Measurements from ENCODE around the gene NRXN3. TPM values are rescaled to one million over a fixed set of nuclear protein-coding genes. Genes with fewer than 3 reads are reported as not detected.

The NRXN3 gene
- polyA plus RNA-seq, 1 of the 3 experiments (the other 2 are of a cell fraction), result 1.6 TPM

DNA sequence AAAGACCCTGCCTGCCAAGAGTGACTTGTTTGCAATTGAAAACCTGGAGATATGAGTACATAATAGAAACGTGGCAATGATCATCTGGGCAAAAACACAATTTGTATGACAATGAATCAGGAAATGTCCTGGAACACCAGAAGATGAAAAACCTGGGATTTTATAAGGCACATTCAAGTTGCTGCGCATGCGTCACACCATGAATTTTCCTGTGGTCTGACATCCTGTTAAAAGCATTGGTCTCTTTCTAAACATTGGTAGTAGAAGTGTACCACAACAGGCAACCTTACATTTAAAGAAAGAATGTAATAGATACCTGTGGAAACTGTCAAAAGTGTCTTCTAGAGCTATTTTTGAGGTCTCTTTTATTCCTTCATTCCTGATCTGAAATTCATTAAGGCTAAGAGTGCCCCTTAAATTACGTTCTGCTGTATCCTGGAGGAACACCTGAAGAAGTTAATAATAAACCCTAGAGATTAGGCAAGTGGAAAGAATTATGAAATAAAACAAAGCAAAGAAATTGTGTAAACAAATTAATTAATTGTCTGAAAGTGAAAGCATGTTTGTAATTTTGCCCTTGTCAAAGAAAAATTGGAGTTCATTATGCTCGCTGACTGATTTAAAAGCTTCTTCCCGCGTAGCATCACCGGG is 1364.7 kb downstream of the NRXN3 start (continued):
- TF ChIP-seq EZH2phosphoT487 (IDR thresholded peaks at IDR 0.05; ENCODE audit: borderline replicate concordance, low read depth) (no peak), FOXJ3 (CRISPR knock-in tag; IDR thresholded peaks at IDR 0.05) (no peak), RCOR1 (IDR thresholded peaks at IDR 0.05; ENCODE audit: low read length) (no peak)
- TF ChIP-seq, protein P1, sequence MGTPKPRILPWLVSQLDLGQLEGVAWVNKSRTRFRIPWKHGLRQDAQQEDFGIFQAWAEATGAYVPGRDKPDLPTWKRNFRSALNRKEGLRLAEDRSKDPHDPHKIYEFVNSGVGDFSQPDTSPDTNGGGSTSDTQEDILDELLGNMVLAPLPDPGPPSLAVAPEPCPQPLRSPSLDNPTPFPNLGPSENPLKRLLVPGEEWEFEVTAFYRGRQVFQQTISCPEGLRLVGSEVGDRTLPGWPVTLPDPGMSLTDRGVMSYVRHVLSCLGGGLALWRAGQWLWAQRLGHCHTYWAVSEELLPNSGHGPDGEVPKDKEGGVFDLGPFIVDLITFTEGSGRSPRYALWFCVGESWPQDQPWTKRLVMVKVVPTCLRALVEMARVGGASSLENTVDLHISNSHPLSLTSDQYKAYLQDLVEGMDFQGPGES (IDR thresholded peaks at IDR 0.05; ENCODE audit: low read depth, low read length), result no peak

DNA sequence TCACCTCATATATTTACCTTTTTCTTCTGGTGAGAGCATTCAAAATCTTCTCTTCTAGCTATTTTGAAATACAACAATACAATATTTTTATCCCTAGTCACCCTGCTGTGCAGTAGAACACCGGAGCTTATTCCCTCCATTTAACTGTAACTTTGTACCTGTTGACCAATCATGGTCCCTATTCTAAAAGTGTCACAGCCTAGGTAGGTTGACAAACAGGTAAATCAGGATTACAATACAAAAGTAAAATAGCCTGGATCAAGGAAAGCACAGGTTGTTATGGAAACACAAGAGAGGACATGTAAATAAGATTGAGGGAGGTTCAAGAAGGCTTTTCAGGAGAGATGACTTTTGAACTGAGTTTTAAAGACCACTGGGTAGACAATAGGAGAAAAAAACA is 1370.2 kb downstream of the NRXN3 start:
- WGBS (ENCODE audit: low lambda C conversion rate), result 14% methylated on average over 1 of the region's 1 CpG
- ChIA-PET POLR2A (no interaction called here), CTCF (interaction anchor here (1.0 kb wide), 2 partner anchors 8 to 9 kb away, joined by 3 read pairs; no protein-coding TSS in a partner anchor)
- no peak overlapping the region for H2AFZ ChIP-seq (ENCODE audit: low read depth)
- no peak overlapping the region for H3K9ac ChIP-seq
- H3K9me3 ChIP-seq, result no peaks in the 10 kb centered on the region
- no peaks in the 10 kb centered on the region for H4K20me1 ChIP-seq (ENCODE audit: insufficient read depth)
- no peaks in the 10 kb centered on the region for H3K9me2 ChIP-seq
- no peak for DNase-seq
- peaks cover 7% of the 10 kb centered on the region for H3F3A ChIP-seq (replicated peaks; ENCODE audit: insufficient read depth)
- no peak overlapping the region for H3K4me2 ChIP-seq
- TF ChIP-seq GABPA (IDR thresholded peaks at IDR 0.05; ENCODE audit: low read depth) (no peak), TAF1 (IDR thresholded peaks at IDR 0.05; ENCODE audit: borderline replicate concordance, low read depth, low read length) (no peak), FOXJ3 (CRISPR knock-in tag; IDR thresholded peaks at IDR 0.05) (no peak), SMC3 (IDR thresholded peaks at IDR 0.05; ENCODE audit: low read depth, low read length) (no peak), FOSL2 (IDR thresholded peaks at IDR 0.05; ENCODE audit: borderline replicate concordance, low read depth) (no peak), TCF12 (IDR thresholded peaks at IDR 0.05) (no peak), EZH2phosphoT487 (IDR thresholded peaks at IDR 0.05; ENCODE audit: borderline replicate concordance, low read depth) (no peak), MXI1 (IDR thresholded peaks at IDR 0.05; ENCODE audit: low read depth, low read length) (no peak), MEF2A (IDR thresholded peaks at IDR 0.05; ENCODE audit: borderline replicate concordance, low read depth) (no peak), ELF1 (IDR thresholded peaks at IDR 0.05) (no peak), POLR2AphosphoS5 (IDR thresholded peaks at IDR 0.05; ENCODE audit: low read depth, low read length) (no peak), JUND (IDR thresholded peaks at IDR 0.05) (no peak), RXRA (IDR thresholded peaks at IDR 0.05; ENCODE audit: borderline replicate concordance, low read depth) (no peak)
- TF ChIP-seq, protein P2, sequence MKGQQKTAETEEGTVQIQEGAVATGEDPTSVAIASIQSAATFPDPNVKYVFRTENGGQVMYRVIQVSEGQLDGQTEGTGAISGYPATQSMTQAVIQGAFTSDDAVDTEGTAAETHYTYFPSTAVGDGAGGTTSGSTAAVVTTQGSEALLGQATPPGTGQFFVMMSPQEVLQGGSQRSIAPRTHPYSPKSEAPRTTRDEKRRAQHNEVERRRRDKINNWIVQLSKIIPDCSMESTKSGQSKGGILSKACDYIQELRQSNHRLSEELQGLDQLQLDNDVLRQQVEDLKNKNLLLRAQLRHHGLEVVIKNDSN (IDR thresholded peaks at IDR 0.05; ENCODE audit: borderline replicate concordance, low read depth), result no peak
- TF ChIP-seq, protein P3, sequence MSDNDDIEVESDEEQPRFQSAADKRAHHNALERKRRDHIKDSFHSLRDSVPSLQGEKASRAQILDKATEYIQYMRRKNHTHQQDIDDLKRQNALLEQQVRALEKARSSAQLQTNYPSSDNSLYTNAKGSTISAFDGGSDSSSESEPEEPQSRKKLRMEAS (IDR thresholded peaks at IDR 0.05; ENCODE audit: low read depth), result no peak
- TF ChIP-seq, protein P4, sequence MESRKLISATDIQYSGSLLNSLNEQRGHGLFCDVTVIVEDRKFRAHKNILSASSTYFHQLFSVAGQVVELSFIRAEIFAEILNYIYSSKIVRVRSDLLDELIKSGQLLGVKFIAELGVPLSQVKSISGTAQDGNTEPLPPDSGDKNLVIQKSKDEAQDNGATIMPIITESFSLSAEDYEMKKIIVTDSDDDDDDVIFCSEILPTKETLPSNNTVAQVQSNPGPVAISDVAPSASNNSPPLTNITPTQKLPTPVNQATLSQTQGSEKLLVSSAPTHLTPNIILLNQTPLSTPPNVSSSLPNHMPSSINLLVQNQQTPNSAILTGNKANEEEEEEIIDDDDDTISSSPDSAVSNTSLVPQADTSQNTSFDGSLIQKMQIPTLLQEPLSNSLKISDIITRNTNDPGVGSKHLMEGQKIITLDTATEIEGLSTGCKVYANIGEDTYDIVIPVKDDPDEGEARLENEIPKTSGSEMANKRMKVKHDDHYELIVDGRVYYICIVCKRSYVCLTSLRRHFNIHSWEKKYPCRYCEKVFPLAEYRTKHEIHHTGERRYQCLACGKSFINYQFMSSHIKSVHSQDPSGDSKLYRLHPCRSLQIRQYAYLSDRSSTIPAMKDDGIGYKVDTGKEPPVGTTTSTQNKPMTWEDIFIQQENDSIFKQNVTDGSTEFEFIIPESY (IDR thresholded peaks at IDR 0.05; ENCODE audit: borderline replicate concordance, low read depth), result no peak
- H3K27ac ChIP-seq (ENCODE audit: low read depth in 2 of 2, low read length in 1 of 2), result no peak overlapping the region
- no peaks in the 10 kb centered on the region for H3K27me3 ChIP-seq (ENCODE audit: insufficient read depth)
- H3K36me3 ChIP-seq (replicated peaks in 1 of 2; ENCODE audit: control insufficient read depth in 1 of 2, insufficient read depth in 2 of 2, low read length in 1 of 2), result no peaks in the 10 kb centered on the region
- H3K79me2 ChIP-seq (ENCODE audit: insufficient read depth), result no peaks in the 10 kb centered on the region
- H3K4me1 ChIP-seq (ENCODE audit: control insufficient read depth in 1 of 2, insufficient read depth in 2 of 2, low read depth in 1 of 2, low read length in 1 of 2), result 0 out of 4 replicates have a peak, but pooled peaks cover 0 to 4% of the 10 kb centered on the region in 2 experiments
- H3K4me3 ChIP-seq (ENCODE audit: low read depth in 2 of 2, low read length in 1 of 2), result no peak overlapping the region

All from SK-N-SH (cell line).